ENCODE measurements around the gene CLBA1. TPM values are rescaled to one million over a fixed set of nuclear protein-coding genes. Genes with fewer than 3 reads are reported as not detected.

Gene CLBA1
- polyA plus RNA-seq, 1 of the 3 experiments (the other 2 are of a cell fraction): 18.5 TPM

DNA sequence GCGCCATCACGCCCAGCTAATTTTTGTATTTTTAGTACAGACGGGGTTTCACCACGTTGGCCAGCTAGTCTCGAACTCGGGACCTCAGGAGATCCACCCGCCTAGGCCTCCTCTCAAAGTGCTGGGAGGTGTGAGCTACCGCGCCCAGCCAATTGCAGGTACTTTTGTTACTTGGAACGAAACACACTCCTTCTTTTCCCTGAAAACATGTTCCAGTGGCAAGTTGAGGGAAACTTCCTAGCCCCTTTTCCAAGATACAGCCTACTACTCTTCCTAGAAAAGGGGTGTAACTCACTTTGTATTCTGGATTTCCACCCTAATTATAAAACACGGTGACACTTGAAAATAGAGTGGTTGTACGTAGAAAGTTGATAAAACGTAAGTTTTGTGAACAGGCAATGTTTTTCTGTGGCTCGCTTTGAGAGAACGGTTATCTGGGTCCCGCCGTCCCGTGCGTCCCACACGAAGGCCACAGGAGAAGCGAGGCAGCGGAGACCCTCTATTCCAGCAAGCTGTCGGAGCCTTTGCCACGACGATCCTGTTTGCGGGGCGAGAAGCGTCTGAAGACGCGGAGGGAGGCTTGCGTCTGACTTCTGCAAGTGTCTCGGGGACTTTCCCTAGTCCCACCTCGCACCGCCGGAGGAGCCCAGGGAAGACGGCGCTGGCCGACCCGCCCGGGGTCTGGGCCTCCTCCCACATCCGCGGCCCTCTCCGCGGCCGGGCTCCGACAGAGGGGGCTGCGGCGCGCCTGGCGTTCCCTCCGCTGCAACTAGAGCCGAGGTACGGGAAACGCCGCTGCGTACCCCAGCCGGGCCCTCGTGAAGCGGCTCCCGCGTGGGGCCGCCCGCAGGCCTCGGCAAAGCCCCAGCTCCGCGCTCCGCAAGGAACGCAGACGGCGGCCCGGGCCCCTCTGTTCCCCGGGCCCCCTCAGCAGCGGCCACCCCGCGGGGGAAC, 34.5 kb downstream of the CLBA1 start:
- DNase-seq: no peak
- H3K36me3 ChIP-seq (replicated peaks in 1 of 2; ENCODE audit: control insufficient read depth in 1 of 2, insufficient read depth in 2 of 2, low read length in 1 of 2): peaks cover 0 to 3% of the 10 kb centered on the region in 2 experiments
- peak overlapping the region; percentile 82 for H3K9ac ChIP-seq
- peaks cover 73% of the 10 kb centered on the region for H3K79me2 ChIP-seq (ENCODE audit: insufficient read depth)
- 1% methylated on average over 32 of the region's 75 CpGs for WGBS (ENCODE audit: low lambda C conversion rate)
- H4K20me1 ChIP-seq (ENCODE audit: insufficient read depth): peaks cover 44% of the 10 kb centered on the region
- peak overlapping the region; percentile 73 to 75 for H3K4me3 ChIP-seq (ENCODE audit: low read depth in 2 of 2, low read length in 1 of 2)
- TF ChIP-seq NFIC (IDR thresholded peaks at IDR 0.05; ENCODE audit: borderline replicate concordance) (no peak), TAF1 (IDR thresholded peaks at IDR 0.05; ENCODE audit: borderline replicate concordance, low read depth, low read length) (0 out of 2 replicates have a peak, but pooled peaks have one; percentile 18)
- no peak overlapping the region; the same call in 1 of the 2 replicates for H2AFZ ChIP-seq (ENCODE audit: low read depth)
- no peaks in the 10 kb centered on the region for H3K9me3 ChIP-seq
- no peaks in the 10 kb centered on the region for H3K27me3 ChIP-seq (ENCODE audit: insufficient read depth)
- peaks cover 24 to 44% of the 10 kb centered on the region in 2 experiments; a peak in 2 of 4 replicates for H3K4me1 ChIP-seq (ENCODE audit: control insufficient read depth in 1 of 2, insufficient read depth in 2 of 2, low read depth in 1 of 2, low read length in 1 of 2)
- no peaks in the 10 kb centered on the region for H3K9me2 ChIP-seq
- ChIA-PET POLR2A (interaction anchor here (0.6 to 1.0 kb wide), 3 partner anchors 10 to 87 kb away, joined by 3 to 8 read pairs (median 4); no protein-coding TSS in a partner anchor), CTCF (interaction anchor here (1.0 to 10.9 kb wide), 8 partner anchors 17 to 194 kb away, joined by 3 to 138 read pairs (median 8); no protein-coding TSS in a partner anchor)
- H3F3A ChIP-seq (replicated peaks; ENCODE audit: insufficient read depth): peaks cover 33% of the 10 kb centered on the region
- peak overlapping the region; percentile 84 for H3K4me2 ChIP-seq
- H3K27ac ChIP-seq (ENCODE audit: low read depth in 2 of 2, low read length in 1 of 2): peak overlapping the region; percentile 53 to 73

DNA sequence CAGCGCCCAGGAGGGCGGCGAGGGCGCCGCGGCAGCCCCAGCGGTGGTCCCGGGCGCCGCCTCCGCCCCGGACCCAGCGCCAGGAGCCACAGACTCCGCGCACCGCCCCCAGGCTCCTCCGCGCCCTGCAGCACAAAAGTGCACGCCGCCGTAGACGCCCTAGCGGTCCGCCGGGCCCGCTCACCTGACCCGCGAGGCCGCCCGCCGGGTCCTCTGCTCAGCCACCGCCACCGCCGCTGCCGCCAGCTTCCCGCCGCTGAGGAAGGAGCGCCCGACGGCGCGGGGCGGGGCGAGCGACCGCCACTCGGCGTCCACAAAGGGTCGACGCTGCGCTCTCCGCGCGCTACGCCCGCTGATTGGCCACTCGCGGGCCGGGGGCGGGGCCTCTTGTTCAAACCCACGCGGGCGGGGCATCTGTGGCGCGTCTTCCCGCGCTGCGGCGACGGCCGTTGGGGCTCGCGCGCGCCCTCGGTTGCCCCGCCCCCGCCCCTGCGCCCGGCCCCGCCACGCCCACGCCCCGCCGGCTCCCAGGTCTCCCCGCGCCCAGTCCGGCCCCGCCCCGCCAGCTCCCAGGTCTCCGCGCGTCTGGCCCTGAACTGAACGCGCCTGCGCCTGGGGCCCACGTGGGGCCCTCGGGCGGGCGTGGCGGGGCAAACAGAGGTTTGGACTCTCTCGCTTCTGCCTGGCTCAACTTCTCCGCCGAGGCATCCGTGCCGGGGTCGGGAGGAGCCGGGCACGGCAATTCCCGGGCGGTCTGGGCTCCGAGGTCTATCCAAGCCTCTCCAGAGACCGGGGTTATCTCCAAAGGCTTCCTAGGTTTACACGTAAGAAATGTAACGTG, 35.4 kb downstream of the CLBA1 start, which contains the start of gene CDCA4:
TSS of gene CDCA4 (minus strand) at position 269 of the 841 bp plus-strand sequence. CDS start 9,154 bp downstream, outside the sequence.
- Histone ChIP-seq H3K9me3 (no peaks in the 10 kb centered on the region), H3K79me2 (ENCODE audit: insufficient read depth) (peaks cover 64% of the 10 kb centered on the region), H3K4me3 (ENCODE audit: low read depth in 2 of 2, low read length in 1 of 2) (peak within 1 kb of the TSS; percentile 75 to 77), H3K36me3 (replicated peaks in 1 of 2; ENCODE audit: control insufficient read depth in 1 of 2, insufficient read depth in 2 of 2, low read length in 1 of 2) (peaks cover 0 to 3% of the 10 kb centered on the region in 2 experiments), H3K9me2 (no peaks in the 10 kb centered on the region), H3K9ac (peak within 1 kb of the TSS; percentile 96), H3K27ac (ENCODE audit: low read depth in 2 of 2, low read length in 1 of 2) (peak within 1 kb of the TSS; percentile 89 to 99), H2AFZ (ENCODE audit: low read depth) (no peak within 1 kb of the TSS; the same call in 1 of the 2 replicates), H3K27me3 (ENCODE audit: insufficient read depth) (no peaks in the 10 kb centered on the region), H3K4me2 (peak within 1 kb of the TSS; percentile 98), H3F3A (replicated peaks; ENCODE audit: insufficient read depth) (peaks cover 40% of the 10 kb centered on the region), H3K4me1 (ENCODE audit: control insufficient read depth in 1 of 2, insufficient read depth in 2 of 2, low read depth in 1 of 2, low read length in 1 of 2) (peaks cover 22 to 51% of the 10 kb centered on the region in 2 experiments; a peak in 2 of 4 replicates), H4K20me1 (ENCODE audit: insufficient read depth) (peaks cover 35% of the 10 kb centered on the region)
- peak; percentile 100 for DNase-seq
- 1% methylated on average over 13 of the region's 115 CpGs for whole genome bisulfite sequencing (ENCODE audit: low lambda C conversion rate)
- CTCF ChIA-PET: interaction anchor here (1.0 to 10.9 kb wide), 7 partner anchors 25 to 195 kb away, joined by 3 to 138 read pairs (median 4); no protein-coding TSS in a partner anchor
- POLR2A ChIA-PET: interaction anchor here (0.7 to 1.0 kb wide), 3 partner anchors 37 to 269 kb away, joined by 3 to 8 read pairs (median 3); no protein-coding TSS in a partner anchor
- no peak for TF ChIP-seq MEF2A (IDR thresholded peaks at IDR 0.05; ENCODE audit: borderline replicate concordance, low read depth)
- TF ChIP-seq NFIC (IDR thresholded peaks at IDR 0.05; ENCODE audit: borderline replicate concordance): no peak
- peak; percentile 36 for TF ChIP-seq CHD2 (IDR thresholded peaks at IDR 0.05; ENCODE audit: low read length, partially characterized antibody)
- TF ChIP-seq EP300 (IDR thresholded peaks at IDR 0.05; ENCODE audit: borderline replicate concordance in 1 of 2, low read depth in 1 of 2, low read length in 1 of 2): 0 out of 4 replicates have a peak, but pooled peaks of 1 of the 2 experiments have one; percentile 7
- TF ChIP-seq, protein P1, sequence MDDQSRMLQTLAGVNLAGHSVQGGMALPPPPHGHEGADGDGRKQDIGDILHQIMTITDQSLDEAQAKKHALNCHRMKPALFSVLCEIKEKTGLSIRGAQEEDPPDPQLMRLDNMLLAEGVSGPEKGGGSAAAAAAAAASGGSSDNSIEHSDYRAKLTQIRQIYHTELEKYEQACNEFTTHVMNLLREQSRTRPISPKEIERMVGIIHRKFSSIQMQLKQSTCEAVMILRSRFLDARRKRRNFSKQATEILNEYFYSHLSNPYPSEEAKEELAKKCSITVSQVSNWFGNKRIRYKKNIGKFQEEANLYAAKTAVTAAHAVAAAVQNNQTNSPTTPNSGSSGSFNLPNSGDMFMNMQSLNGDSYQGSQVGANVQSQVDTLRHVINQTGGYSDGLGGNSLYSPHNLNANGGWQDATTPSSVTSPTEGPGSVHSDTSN (IDR thresholded peaks at IDR 0.05): no peak; the same call in 1 of the 2 replicates
- no peak for TF ChIP-seq TCF12 (IDR thresholded peaks at IDR 0.05)
- TF ChIP-seq JUND (IDR thresholded peaks at IDR 0.05): no peak
- no peak for TF ChIP-seq GATA2 (CRISPR knock-in tag; IDR thresholded peaks at IDR 0.05)
- TF ChIP-seq TAF1 (IDR thresholded peaks at IDR 0.05; ENCODE audit: borderline replicate concordance, low read depth, low read length): peak; percentile 77
- TF ChIP-seq IRF3 (IDR thresholded peaks at IDR 0.05; ENCODE audit: low read depth, low read length): no peak
- TF ChIP-seq POLR2AphosphoS5 (IDR thresholded peaks at IDR 0.05; ENCODE audit: low read depth, low read length): peak; percentile 76; the same call in 1 of the 2 replicates
- no peak for TF ChIP-seq EZH2phosphoT487 (IDR thresholded peaks at IDR 0.05; ENCODE audit: borderline replicate concordance, low read depth)
- TF ChIP-seq, protein P2, sequence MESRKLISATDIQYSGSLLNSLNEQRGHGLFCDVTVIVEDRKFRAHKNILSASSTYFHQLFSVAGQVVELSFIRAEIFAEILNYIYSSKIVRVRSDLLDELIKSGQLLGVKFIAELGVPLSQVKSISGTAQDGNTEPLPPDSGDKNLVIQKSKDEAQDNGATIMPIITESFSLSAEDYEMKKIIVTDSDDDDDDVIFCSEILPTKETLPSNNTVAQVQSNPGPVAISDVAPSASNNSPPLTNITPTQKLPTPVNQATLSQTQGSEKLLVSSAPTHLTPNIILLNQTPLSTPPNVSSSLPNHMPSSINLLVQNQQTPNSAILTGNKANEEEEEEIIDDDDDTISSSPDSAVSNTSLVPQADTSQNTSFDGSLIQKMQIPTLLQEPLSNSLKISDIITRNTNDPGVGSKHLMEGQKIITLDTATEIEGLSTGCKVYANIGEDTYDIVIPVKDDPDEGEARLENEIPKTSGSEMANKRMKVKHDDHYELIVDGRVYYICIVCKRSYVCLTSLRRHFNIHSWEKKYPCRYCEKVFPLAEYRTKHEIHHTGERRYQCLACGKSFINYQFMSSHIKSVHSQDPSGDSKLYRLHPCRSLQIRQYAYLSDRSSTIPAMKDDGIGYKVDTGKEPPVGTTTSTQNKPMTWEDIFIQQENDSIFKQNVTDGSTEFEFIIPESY (IDR thresholded peaks at IDR 0.05; ENCODE audit: borderline replicate concordance, low read depth): no peak
- TF ChIP-seq GABPA (IDR thresholded peaks at IDR 0.05; ENCODE audit: low read depth): no peak
- no peak for TF ChIP-seq FOXJ3 (CRISPR knock-in tag; IDR thresholded peaks at IDR 0.05)
- peak; percentile 78 for TF ChIP-seq USF2 (IDR thresholded peaks at IDR 0.05; ENCODE audit: borderline replicate concordance, low read depth, low read length)
